Sigmoid colon (tissue), 4 donors: ENCODE measurements around the gene MLXIP.

Source experiments
- POLR2A ChIP-seq, 2 donors: fragments of 450-650 bp; IDR thresholded peaks; one replicate each; pipeline ENCODE4 v1.6.1; 2016; ENCODE audit warnings: antibody characterized with exemption in 2 of 2, mild to moderate bottlenecking in 2 of 2, moderate library complexity in 2 of 2
- POLR2AphosphoS5 ChIP-seq, 4 donors: sonication (generic); formaldehyde crosslinking; IDR thresholded peaks; one replicate each; pipeline ENCODE4 v1.6.1; 2017; ENCODE audit warnings: antibody characterized with exemption in 4 of 4
- TF ChIP-seq, protein P1 (sequence below), 4 experiments: fragments of 450-650 bp in 3 of 4; fragments of 200-600 bp in 1 of 4; IDR thresholded peaks; one replicate each; pipeline ENCODE4 v1.5.1; 2016 to 2019; ENCODE audit warnings: antibody characterized with exemption in 4 of 4, mild to moderate bottlenecking in 3 of 4, moderate library complexity in 2 of 4

DNA sequence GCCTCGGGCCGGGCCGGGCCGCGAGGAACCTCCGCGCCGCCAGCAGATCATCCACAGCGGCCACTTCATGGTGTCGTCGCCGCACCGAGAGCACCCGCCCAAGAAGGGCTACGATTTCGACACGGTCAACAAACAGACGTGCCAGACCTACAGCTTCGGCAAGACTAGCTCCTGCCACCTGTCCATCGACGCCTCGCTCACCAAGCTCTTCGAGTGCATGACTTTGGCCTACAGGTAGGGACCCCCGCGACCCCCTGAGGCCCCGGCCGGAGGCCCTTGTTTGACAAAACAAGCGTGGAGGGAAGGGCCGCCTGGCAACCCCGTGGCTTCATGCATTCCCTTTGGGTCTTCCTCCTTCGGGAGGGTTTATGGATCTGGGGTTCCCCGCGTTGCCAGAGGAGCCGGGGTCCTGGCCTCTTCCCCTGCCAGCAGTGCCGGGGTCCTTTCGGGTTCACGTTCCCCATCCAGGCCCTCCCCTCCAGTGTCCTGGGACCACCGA is 526 bp downstream of the MLXIP start:
- TF ChIP-seq POLR2A (IDR thresholded peaks at IDR 0.05) (no peak), POLR2AphosphoS5 (IDR thresholded peaks at IDR 0.05) (no peak)
- TF ChIP-seq, protein P1, sequence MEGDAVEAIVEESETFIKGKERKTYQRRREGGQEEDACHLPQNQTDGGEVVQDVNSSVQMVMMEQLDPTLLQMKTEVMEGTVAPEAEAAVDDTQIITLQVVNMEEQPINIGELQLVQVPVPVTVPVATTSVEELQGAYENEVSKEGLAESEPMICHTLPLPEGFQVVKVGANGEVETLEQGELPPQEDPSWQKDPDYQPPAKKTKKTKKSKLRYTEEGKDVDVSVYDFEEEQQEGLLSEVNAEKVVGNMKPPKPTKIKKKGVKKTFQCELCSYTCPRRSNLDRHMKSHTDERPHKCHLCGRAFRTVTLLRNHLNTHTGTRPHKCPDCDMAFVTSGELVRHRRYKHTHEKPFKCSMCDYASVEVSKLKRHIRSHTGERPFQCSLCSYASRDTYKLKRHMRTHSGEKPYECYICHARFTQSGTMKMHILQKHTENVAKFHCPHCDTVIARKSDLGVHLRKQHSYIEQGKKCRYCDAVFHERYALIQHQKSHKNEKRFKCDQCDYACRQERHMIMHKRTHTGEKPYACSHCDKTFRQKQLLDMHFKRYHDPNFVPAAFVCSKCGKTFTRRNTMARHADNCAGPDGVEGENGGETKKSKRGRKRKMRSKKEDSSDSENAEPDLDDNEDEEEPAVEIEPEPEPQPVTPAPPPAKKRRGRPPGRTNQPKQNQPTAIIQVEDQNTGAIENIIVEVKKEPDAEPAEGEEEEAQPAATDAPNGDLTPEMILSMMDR (IDR thresholded peaks at IDR 0.05) = no peak
